H9 (cell line): ENCODE results near the gene ITPR2. TPM values are rescaled to one million over a fixed set of nuclear protein-coding genes. Genes with fewer than 3 reads are reported as not detected.
"Not testable (repeated sequence)": the region's sequence is repeated elsewhere in the genome, so short reads cannot be mapped to it uniquely, and the experiment has no call there.

ENCODE experiments used
- DNase-seq: peaks from one replicate; pipeline ENCODE4 v3.0.0-alpha.2; 2017
- H2AFZ ChIP-seq: one replicate; pipeline ENCODE4 v1.6.1; 2013; ENCODE audit warnings: mild to moderate bottlenecking, low read length, control low read depth, moderate library complexity
- H2AK5ac ChIP-seq: 2 replicates; pipeline ENCODE4 v1.6.1; 2013; ENCODE audit warnings: low read length, control low read depth, mixed read lengths; ENCODE audit not compliant: insufficient read length
- H2BK120ac ChIP-seq: one replicate; pipeline ENCODE4 v1.6.1; 2013; ENCODE audit warnings: low read depth, mild to moderate bottlenecking, low read length, control low read depth, inconsistent platforms; ENCODE audit not compliant: poor library complexity, severe bottlenecking
- H2BK12ac ChIP-seq: 2 replicates; pipeline ENCODE4 v1.6.1; 2013; ENCODE audit warnings: low read length, control low read depth, mixed read lengths, low read depth; ENCODE audit not compliant: insufficient read length
- H2BK15ac ChIP-seq: 2 replicates; pipeline ENCODE4 v1.6.1; 2013; ENCODE audit warnings: low read depth, low read length, control low read depth
- H2BK20ac ChIP-seq: one replicate; pipeline ENCODE4 v1.6.1; 2013; ENCODE audit warnings: low read depth, mild to moderate bottlenecking, low read length, control low read depth, inconsistent platforms; ENCODE audit not compliant: poor library complexity, severe bottlenecking
- H2BK5ac ChIP-seq: 2 replicates; pipeline ENCODE4 v1.6.1; 2013; ENCODE audit warnings: low read length, control low read depth, mixed read lengths; ENCODE audit not compliant: insufficient read length
- H3K14ac ChIP-seq: 2 replicates; pipeline ENCODE4 v1.6.1; 2013; ENCODE audit warnings: low read length, control low read depth; ENCODE audit not compliant: insufficient read depth
- H3K18ac ChIP-seq: 2 replicates; pipeline ENCODE4 v1.6.1; 2013; ENCODE audit warnings: low read depth, mild to moderate bottlenecking, mixed read lengths, low read length, control low read depth; ENCODE audit not compliant: insufficient read length
- H3K23ac ChIP-seq: 2 replicates; pipeline ENCODE4 v1.6.1; 2013; ENCODE audit warnings: low read length, control low read depth, mixed read lengths, low read depth; ENCODE audit not compliant: insufficient read length
- H3K23me2 ChIP-seq: 2 replicates; pipeline ENCODE4 v1.6.1; 2013; ENCODE audit warnings: low read depth, mild to moderate bottlenecking, mixed read lengths, low read length, control low read depth; ENCODE audit not compliant: insufficient read length, poor library complexity, severe bottlenecking
- H3K27ac ChIP-seq: 2 replicates; pipeline ENCODE4 v1.5.1; 2013; ENCODE audit warnings: low read length, control low read depth, mixed read lengths, low read depth; ENCODE audit not compliant: insufficient read length
- H3K27me3 ChIP-seq: 2 replicates; pipeline ENCODE4 v1.6.1; 2013; ENCODE audit warnings: low read length, control low read depth, inconsistent platforms; ENCODE audit not compliant: insufficient read depth
- H3K4ac ChIP-seq: 2 replicates; pipeline ENCODE4 v1.6.1; 2013; ENCODE audit warnings: low read depth, mild to moderate bottlenecking, control low read depth, inconsistent platforms, low read length, moderate library complexity
- H3K4me1 ChIP-seq: 2 replicates; pipeline ENCODE4 v1.6.1; 2013; ENCODE audit warnings: low read length, control low read depth, inconsistent platforms; ENCODE audit not compliant: insufficient read depth
- H3K4me2 ChIP-seq: 2 replicates; pipeline ENCODE4 v1.6.1; 2013; ENCODE audit warnings: low read length, control low read depth, mixed read lengths; ENCODE audit not compliant: insufficient read length, insufficient read depth
- H3K56ac ChIP-seq: 2 replicates; pipeline ENCODE4 v1.6.1; 2013; ENCODE audit warnings: low read depth, mild to moderate bottlenecking, mixed read lengths, low read length, control low read depth; ENCODE audit not compliant: insufficient read length
- H3K79me1 ChIP-seq: 2 replicates; pipeline ENCODE4 v1.6.1; 2013; ENCODE audit warnings: low read depth, mild to moderate bottlenecking, moderate library complexity, low read length, control low read depth, inconsistent platforms; ENCODE audit not compliant: insufficient read depth, poor library complexity, severe bottlenecking
- H3K79me2 ChIP-seq: 2 replicates; pipeline ENCODE4 v1.6.1; 2013; ENCODE audit warnings: low read length, control low read depth, inconsistent platforms; ENCODE audit not compliant: insufficient read depth
- H3K9ac ChIP-seq: 2 replicates; pipeline ENCODE4 v1.6.1; 2013; ENCODE audit warnings: low read length, control low read depth, mixed read lengths; ENCODE audit not compliant: insufficient read length; ENCODE audit errors: extremely low read depth
- H3K9me3 ChIP-seq: one replicate; pipeline ENCODE4 v1.6.1; 2013; ENCODE audit warnings: low read depth, low read length, inconsistent platforms; ENCODE audit not compliant: control insufficient read depth
- H3T11ph ChIP-seq: one replicate; pipeline ENCODE4 v1.6.1; 2013; ENCODE audit warnings: mild to moderate bottlenecking, low read length, control low read depth, inconsistent platforms
- H4K20me1 ChIP-seq: one replicate; pipeline ENCODE4 v1.6.1; 2013; ENCODE audit not compliant: control insufficient read depth, insufficient read length, insufficient read depth
- H4K5ac ChIP-seq: 2 replicates; pipeline ENCODE4 v1.6.1; 2013; ENCODE audit warnings: low read depth, mild to moderate bottlenecking, mixed read lengths, low read length, control low read depth; ENCODE audit not compliant: insufficient read length
- H4K8ac ChIP-seq: replicated peaks from 2 replicates; pipeline ENCODE4 v1.6.1; 2013; ENCODE audit warnings: low read length, control low read depth, mixed read lengths, low read depth; ENCODE audit not compliant: insufficient read length
- H4K91ac ChIP-seq: 2 replicates; pipeline ENCODE4 v1.6.1; 2013; ENCODE audit warnings: low read depth, mild to moderate bottlenecking, moderate library complexity, mixed read lengths, low read length, control low read depth; ENCODE audit not compliant: insufficient read length
- H3K27ac Mint-ChIP-seq, 3 experiments: 2 replicates in 2 of 3; 3 replicates in 1 of 3; pipeline ENCODE4 v1.8.0; 2020 to 2021; ENCODE audit warnings: mixed read lengths in 3 of 3, mild to moderate bottlenecking in 1 of 3, moderate library complexity in 1 of 3
- H3K27me3 Mint-ChIP-seq: 2 replicates; pipeline ENCODE4 v1.8.0; 2021; ENCODE audit warnings: low read depth, mild to moderate bottlenecking, moderate library complexity, mixed read lengths
- H3K36me3 Mint-ChIP-seq, 3 experiments: 2 replicates in 2 of 3; 3 replicates in 1 of 3; pipeline ENCODE4 v1.8.0; 2020 to 2021; ENCODE audit warnings: low read depth in 3 of 3, mixed read lengths in 3 of 3; ENCODE audit not compliant: insufficient read depth in 1 of 3
- H3K4me1 Mint-ChIP-seq, 2 experiments: 2 replicates each; pipeline ENCODE4 v1.8.0; 2020; ENCODE audit warnings: mixed read lengths in 2 of 2
- H3K4me3 Mint-ChIP-seq, 2 experiments: 2 replicates in 1 of 2; 3 replicates in 1 of 2; pipeline ENCODE4 v1.8.0; 2020 to 2021; ENCODE audit warnings: mild to moderate bottlenecking in 2 of 2, mixed read lengths in 2 of 2, moderate library complexity in 1 of 2
- H3K9me3 Mint-ChIP-seq, 2 experiments: 2 replicates in 1 of 2; 3 replicates in 1 of 2; pipeline ENCODE4 v1.8.0; 2020; ENCODE audit warnings: mild to moderate bottlenecking in 2 of 2, mixed read lengths in 2 of 2, moderate library complexity in 1 of 2
- CTCF ChIP-seq: fragments of 200-600 bp; sonication (generic); conservative IDR thresholded peaks from 3 replicates; pipeline ENCODE4 v1.8.0; 2021; ENCODE audit warnings: antibody characterized with exemption, mild to moderate bottlenecking
- WGBS: extraction: QIAGEN DNeasy Blood & Tissue Kit; methylation state at CpG from one replicate; pipeline ENCODE4 v1.1.7; 2013; ENCODE audit warnings: missing lambda C conversion rate, low lambda C conversion rate, mixed read lengths; ENCODE audit not compliant: insufficient read length; ENCODE audit errors: extremely low coverage; 5-methylcytosine and 5-hydroxymethylcytosine counted together
- total RNA-seq: library from RNA; stranded (reverse); gene quantifications from 2 replicates; pipeline ENCODE4 v1.2.1, GENCODE V29; 2021

The ITPR2 gene
- total RNA-seq, 1 experiment from 2014 or later = 14.8 TPM

GRCh38 chr12:26730481-26731350 is 102.3 kb downstream of the ITPR2 start:
- H3K9ac ChIP-seq = no peak overlapping the region
- H3K4me2 ChIP-seq = no peak overlapping the region
- TF ChIP-seq CTCF = no peak
- H2AK5ac ChIP-seq = no peak overlapping the region
- H4K91ac ChIP-seq = no peak overlapping the region
- no peak overlapping the region for H3T11ph ChIP-seq
- H2BK120ac ChIP-seq = no peak overlapping the region
- no peak overlapping the region for H2BK5ac ChIP-seq
- H2BK12ac ChIP-seq = no peak overlapping the region
- peak overlapping the region in 1 of 3 experiments; percentile 44; a peak in 1 of 7 replicates for H3K27ac Mint-ChIP-seq
- H2BK15ac ChIP-seq = no peak overlapping the region
- H2BK20ac ChIP-seq = no peak overlapping the region
- no peak for DNase-seq
- H3K4me3 Mint-ChIP-seq = no peak overlapping the region
- no CpG with 5 or more reads among the region's 7 CpGs for WGBS
- H3K9me3 ChIP-seq = no peaks in the 10 kb centered on the region
- peaks cover 2% of the 10 kb centered on the region; the same call in 1 of the 2 replicates for H3K79me2 ChIP-seq
- H3K4me1 ChIP-seq = no peaks in the 10 kb centered on the region
- no peaks in the 10 kb centered on the region for H4K20me1 ChIP-seq
- peaks cover 3% of the 10 kb centered on the region for H3K79me1 ChIP-seq
- no peak overlapping the region for H3K14ac ChIP-seq
- no peak overlapping the region for H2AFZ ChIP-seq
- H3K23me2 ChIP-seq = no peaks in the 10 kb centered on the region
- H3K23ac ChIP-seq = no peak overlapping the region
- no peak overlapping the region for H4K5ac ChIP-seq
- no peak overlapping the region for H4K8ac ChIP-seq
- H3K4ac ChIP-seq = no peak overlapping the region
- H3K18ac ChIP-seq = no peak overlapping the region
- no peaks in the 10 kb centered on the region for H3K36me3 Mint-ChIP-seq
- H3K9me3 Mint-ChIP-seq = no peaks in the 10 kb centered on the region
- no peaks in the 10 kb centered on the region for H3K27me3 Mint-ChIP-seq
- no peak overlapping the region for H3K56ac ChIP-seq
- peaks cover 7 to 20% of the 10 kb centered on the region in 2 experiments; a peak in 3 of 4 replicates for H3K4me1 Mint-ChIP-seq
- H3K27me3 ChIP-seq = no peaks in the 10 kb centered on the region
- no peak overlapping the region for H3K27ac ChIP-seq

- not testable (repeated sequence) for H4K91ac ChIP-seq, H2BK5ac ChIP-seq, DNase-seq, H3K4me3 Mint-ChIP-seq, H3K4me2 ChIP-seq, H3K27ac ChIP-seq, H4K5ac ChIP-seq, H3K79me1 ChIP-seq, H3K36me3 Mint-ChIP-seq, H4K8ac ChIP-seq, H3K14ac ChIP-seq, H4K20me1 ChIP-seq, H3K23me2 ChIP-seq, H3K27ac Mint-ChIP-seq, H2BK12ac ChIP-seq, H2AK5ac ChIP-seq, H3K27me3 ChIP-seq, H3K9me3 Mint-ChIP-seq, H3K4me1 ChIP-seq, H2BK120ac ChIP-seq, H2BK15ac ChIP-seq, H3K23ac ChIP-seq, H3K18ac ChIP-seq, H3T11ph ChIP-seq, H3K56ac ChIP-seq, H3K9me3 ChIP-seq, H3K27me3 Mint-ChIP-seq, H3K79me2 ChIP-seq, H2AFZ ChIP-seq, H3K9ac ChIP-seq, H2BK20ac ChIP-seq, H3K4ac ChIP-seq
- WGBS = no CpG with 5 or more reads among the region's 1 CpG
- H3K4me1 Mint-ChIP-seq = peaks cover 7 to 20% of the 10 kb centered on the region in 2 experiments; a peak in 3 of 4 replicates
Observed at GRCh38 chr12:26729137-26729671, 103.8 kb downstream of the ITPR2 start.
